T-helper 1 cell treated with Interleukin-12 subunit alpha and Interleukin-12 subunit beta and Interleukin-4 antibody, amounts not matched to agents 30 μg/mL and 1 μg/mL, for 36 hours (primary cell): ENCODE measurements around the gene LOX.

Source experiments
- H3K27ac Mint-ChIP-seq: one replicate; pipeline ENCODE4 v1.8.0; 2021; ENCODE audit warnings: mild to moderate bottlenecking, mixed read lengths
- H3K27me3 Mint-ChIP-seq: one replicate; pipeline ENCODE4 v1.8.0; 2021; ENCODE audit warnings: low read depth, mixed read lengths
- H3K36me3 Mint-ChIP-seq: one replicate; pipeline ENCODE4 v1.8.0; 2021; ENCODE audit warnings: low read depth, mixed read lengths
- H3K4me1 Mint-ChIP-seq: one replicate; pipeline ENCODE4 v1.8.0; 2021; ENCODE audit warnings: low read depth, mixed read lengths
- H3K4me3 Mint-ChIP-seq: one replicate; pipeline ENCODE4 v1.8.0; 2021; ENCODE audit warnings: mild to moderate bottlenecking, moderate library complexity, mixed read lengths
- H3K9me3 Mint-ChIP-seq: one replicate; pipeline ENCODE4 v1.8.0; 2021; ENCODE audit warnings: mixed read lengths

Gene LOX

DNA sequence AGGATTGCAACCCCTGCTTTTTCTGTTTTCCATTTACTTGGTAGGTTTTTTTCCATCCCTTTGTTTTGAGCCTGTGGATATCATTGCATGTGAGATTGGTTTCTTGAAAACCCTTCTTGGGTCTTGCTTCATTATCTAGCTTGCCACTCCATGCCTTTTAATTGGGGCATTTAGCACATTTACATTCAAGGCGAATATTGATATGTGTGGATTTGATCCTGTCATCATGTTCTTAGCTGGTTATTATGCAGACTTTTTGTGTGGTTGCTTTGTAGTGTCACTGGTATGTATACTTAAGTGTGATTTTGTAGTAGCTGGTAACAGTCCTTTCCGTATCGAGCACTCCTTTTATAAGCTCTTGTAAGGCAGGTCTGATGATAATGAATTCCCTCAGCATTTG lies 26.5 kb downstream of the LOX start:
- no peaks in the 10 kb centered on the region for H3K9me3 Mint-ChIP-seq
- no peaks in the 10 kb centered on the region for H3K4me1 Mint-ChIP-seq
- no peaks in the 10 kb centered on the region for H3K36me3 Mint-ChIP-seq
- H3K4me3 Mint-ChIP-seq: no peak overlapping the region
- no peaks in the 10 kb centered on the region for H3K27me3 Mint-ChIP-seq
- no peak overlapping the region for H3K27ac Mint-ChIP-seq

DNA sequence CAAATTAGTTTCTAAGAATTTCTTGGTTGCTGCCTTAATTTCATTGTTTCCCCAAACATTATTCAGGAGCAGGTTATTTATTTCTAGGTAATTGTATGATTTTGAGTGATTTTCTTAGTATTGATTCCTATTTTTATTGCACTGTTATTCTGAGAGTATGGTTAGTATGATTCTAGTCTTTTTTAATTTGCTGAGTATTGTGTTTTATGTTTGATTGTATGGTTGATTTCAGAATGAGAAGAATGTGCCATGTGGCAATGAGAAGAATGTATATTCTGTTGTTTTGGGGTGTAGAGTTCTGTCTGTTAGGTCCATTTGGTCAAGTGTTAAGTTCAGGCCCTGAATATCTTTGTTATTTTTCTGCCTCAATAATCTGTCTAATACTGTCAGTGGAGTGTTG lies 27.1 kb downstream of the LOX start:
- no peak overlapping the region for H3K27ac Mint-ChIP-seq
- H3K4me3 Mint-ChIP-seq: no peak overlapping the region

DNA sequence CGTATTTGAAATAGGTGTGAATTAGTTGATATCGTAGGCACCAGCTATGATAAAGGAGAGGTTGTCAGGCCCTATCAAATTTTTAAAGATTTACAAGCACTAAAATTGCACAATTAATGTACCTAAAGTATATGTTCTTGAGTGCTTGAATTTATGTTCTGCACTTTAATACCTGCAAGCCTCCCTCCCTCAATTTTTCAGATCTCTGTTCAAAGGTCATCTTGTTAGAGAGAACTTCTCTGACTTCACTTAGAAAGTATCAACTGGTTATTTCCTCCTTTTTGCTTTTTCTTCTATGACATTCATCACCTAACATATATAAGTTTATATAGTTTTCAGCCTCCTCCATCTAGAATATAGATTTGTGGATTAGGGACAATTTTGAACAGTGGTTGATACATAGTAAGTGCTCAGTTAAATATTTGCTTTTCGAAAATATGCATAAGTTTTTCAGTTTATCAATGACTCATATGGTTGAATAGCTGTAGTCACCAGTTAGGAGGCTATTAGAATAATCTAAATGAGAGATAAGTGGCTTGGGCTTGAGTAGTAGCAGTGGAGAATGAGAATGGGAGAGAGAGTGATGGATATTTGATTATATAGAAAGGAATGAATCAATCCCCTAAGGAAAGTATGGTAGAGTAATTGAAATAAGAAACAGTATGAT lies 37.3 kb downstream of the LOX start:
- no peak overlapping the region for H3K4me3 Mint-ChIP-seq
- no peaks in the 10 kb centered on the region for H3K27me3 Mint-ChIP-seq
- H3K36me3 Mint-ChIP-seq: no peaks in the 10 kb centered on the region
- H3K9me3 Mint-ChIP-seq: no peaks in the 10 kb centered on the region
- no peaks in the 10 kb centered on the region for H3K4me1 Mint-ChIP-seq
- no peak overlapping the region for H3K27ac Mint-ChIP-seq

More for the DNA sequence above, 27.1 kb downstream of the LOX start:
- H3K36me3 Mint-ChIP-seq: no peaks in the 10 kb centered on the region
- no peaks in the 10 kb centered on the region for H3K27me3 Mint-ChIP-seq
- H3K4me1 Mint-ChIP-seq: no peaks in the 10 kb centered on the region
- H3K9me3 Mint-ChIP-seq: no peaks in the 10 kb centered on the region

DNA sequence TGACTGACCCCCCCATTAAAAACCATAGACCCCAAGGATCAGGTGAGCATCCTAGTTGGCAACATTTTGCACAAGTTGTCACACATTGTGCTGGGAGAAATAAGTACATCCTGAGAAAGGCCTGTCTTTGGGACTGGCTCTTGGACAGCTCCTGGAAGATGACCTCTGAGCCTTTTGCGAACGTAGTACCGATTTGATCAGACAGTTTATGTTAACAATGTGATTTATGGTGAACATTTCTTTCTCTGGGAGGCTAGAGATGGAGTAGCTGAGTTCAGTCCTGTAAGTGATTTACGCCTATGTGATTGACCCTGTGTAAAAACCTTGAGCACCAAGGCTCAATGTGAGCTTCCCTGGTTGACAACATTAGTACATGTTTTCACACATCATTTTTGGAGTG lies 41.7 kb downstream of the LOX start:
- H3K27ac Mint-ChIP-seq: no peak overlapping the region
- no peaks in the 10 kb centered on the region for H3K27me3 Mint-ChIP-seq

DNA sequence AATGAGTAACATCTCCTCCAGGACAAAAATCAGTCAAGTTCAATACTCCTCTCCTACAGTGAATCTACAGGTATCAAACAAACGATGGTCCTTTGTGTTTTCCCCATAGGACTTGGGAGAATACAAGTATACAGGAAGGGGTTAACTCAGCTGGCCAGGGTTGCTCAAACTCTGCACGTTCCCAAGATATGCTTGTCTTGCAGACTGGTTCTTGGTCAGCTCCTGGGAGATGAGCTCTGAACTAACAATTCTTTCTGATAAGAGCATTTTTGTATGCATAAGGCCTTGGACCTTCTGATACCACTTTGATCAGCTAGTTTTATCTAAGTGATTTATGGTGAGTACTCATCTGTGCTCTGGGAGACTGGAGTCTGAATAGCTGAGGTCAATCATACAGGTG lies 42.1 kb downstream of the LOX start:
- H3K36me3 Mint-ChIP-seq: peaks cover 4% of the 10 kb centered on the region
- H3K9me3 Mint-ChIP-seq: no peaks in the 10 kb centered on the region
- H3K27ac Mint-ChIP-seq: no peak overlapping the region
- H3K27me3 Mint-ChIP-seq: no peaks in the 10 kb centered on the region
- H3K4me1 Mint-ChIP-seq: no peaks in the 10 kb centered on the region
- H3K4me3 Mint-ChIP-seq: no peak overlapping the region

More for the DNA sequence above, 41.7 kb downstream of the LOX start:
- H3K9me3 Mint-ChIP-seq: no peaks in the 10 kb centered on the region
- H3K4me3 Mint-ChIP-seq: no peak overlapping the region
- H3K36me3 Mint-ChIP-seq: peaks cover 4% of the 10 kb centered on the region
- no peaks in the 10 kb centered on the region for H3K4me1 Mint-ChIP-seq

DNA sequence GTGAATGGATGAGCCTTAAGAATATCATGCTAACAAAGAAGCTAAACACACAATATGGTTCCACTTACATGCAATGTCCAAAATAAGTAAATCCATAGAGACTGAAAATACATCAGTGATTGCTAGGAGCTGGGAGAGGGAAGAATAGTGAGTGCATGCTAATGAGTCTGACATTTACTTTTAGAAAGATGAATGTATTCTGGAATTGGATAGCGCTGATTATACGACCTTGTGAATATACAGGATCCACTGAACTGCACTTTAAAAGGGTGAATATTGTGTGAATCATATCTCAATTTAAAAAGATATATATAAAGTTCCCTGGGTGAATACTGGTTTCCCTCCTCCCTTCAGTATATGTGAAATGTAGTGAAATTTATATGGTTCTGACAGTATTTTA lies 46.2 kb downstream of the LOX start:
- no peaks in the 10 kb centered on the region for H3K9me3 Mint-ChIP-seq
- H3K36me3 Mint-ChIP-seq: peaks cover 8% of the 10 kb centered on the region
- H3K27ac Mint-ChIP-seq: no peak overlapping the region
- H3K4me3 Mint-ChIP-seq: no peak overlapping the region
- H3K27me3 Mint-ChIP-seq: no peaks in the 10 kb centered on the region
- no peaks in the 10 kb centered on the region for H3K4me1 Mint-ChIP-seq

DNA sequence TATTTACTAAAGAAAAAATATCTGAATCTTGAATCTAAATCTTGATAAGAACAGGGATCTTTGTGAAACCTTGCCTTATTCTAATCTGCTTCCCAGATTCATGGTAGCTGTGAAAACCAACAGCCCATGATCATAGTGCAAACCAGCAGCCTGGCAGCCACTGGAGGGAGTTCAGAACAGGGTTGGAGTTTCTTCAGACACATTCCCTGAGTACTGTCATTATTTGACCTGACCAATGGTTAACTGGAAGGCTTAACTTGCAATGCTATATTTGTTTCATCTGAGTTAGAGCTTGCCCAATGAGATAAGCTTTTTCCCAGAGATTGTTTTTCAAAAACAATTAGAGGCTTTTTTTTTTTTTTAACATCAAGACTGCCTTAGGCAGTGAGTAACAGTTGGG lies 47.8 kb downstream of the LOX start:
- no peak overlapping the region for H3K4me3 Mint-ChIP-seq
- no peaks in the 10 kb centered on the region for H3K9me3 Mint-ChIP-seq
- no peak overlapping the region for H3K27ac Mint-ChIP-seq
- H3K4me1 Mint-ChIP-seq: no peaks in the 10 kb centered on the region
- H3K27me3 Mint-ChIP-seq: no peaks in the 10 kb centered on the region
- H3K36me3 Mint-ChIP-seq: peaks cover 14% of the 10 kb centered on the region

DNA sequence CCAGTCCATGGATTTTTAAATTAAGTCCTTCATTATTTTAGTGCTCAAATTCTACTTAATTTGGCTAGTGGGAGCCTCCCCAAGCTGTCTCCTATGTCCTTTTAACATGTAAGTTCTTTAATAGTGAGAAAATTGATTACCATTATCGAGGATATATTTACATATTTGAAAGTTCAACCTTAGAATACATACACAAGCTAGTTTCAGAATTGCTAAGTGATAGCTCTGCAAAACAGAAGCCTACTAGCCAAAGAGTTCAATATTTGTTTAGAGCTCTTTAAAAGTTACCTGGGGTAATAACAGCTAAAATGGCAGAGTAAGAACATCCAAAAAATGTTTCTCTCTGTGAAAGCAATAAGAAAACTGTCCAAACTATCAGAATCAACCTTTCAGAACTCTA lies 48.2 kb downstream of the LOX start:
- Mint-ChIP-seq H3K36me3 (peaks cover 11% of the 10 kb centered on the region), H3K4me1 (no peaks in the 10 kb centered on the region), H3K27me3 (no peaks in the 10 kb centered on the region), H3K27ac (no peak overlapping the region), H3K4me3 (no peak overlapping the region), H3K9me3 (no peaks in the 10 kb centered on the region)

DNA sequence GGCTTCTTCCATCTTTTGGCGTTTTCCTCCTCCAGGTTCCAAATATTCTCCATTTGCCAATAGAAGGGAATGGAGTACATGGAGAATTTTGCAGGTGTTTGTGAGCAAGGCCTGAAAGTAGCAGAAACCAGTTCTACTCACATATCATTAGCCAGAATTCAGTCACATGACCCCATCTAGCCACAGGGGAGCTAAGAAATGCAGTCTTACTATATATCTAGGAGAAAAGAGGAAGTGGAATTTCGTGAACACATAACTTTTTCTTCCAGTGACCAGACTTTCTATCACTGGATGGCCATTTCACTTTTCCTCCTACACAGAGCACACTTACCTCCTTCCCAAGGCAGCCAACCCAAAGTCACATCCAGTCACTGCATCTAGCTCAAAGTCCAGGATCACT lies 55.1 kb downstream of the LOX start:
- H3K27ac Mint-ChIP-seq: no peak overlapping the region
- H3K9me3 Mint-ChIP-seq: no peaks in the 10 kb centered on the region
- H3K4me3 Mint-ChIP-seq: no peak overlapping the region
- no peaks in the 10 kb centered on the region for H3K27me3 Mint-ChIP-seq
- peaks cover 6% of the 10 kb centered on the region for H3K4me1 Mint-ChIP-seq
- H3K36me3 Mint-ChIP-seq: peaks cover 30% of the 10 kb centered on the region

DNA sequence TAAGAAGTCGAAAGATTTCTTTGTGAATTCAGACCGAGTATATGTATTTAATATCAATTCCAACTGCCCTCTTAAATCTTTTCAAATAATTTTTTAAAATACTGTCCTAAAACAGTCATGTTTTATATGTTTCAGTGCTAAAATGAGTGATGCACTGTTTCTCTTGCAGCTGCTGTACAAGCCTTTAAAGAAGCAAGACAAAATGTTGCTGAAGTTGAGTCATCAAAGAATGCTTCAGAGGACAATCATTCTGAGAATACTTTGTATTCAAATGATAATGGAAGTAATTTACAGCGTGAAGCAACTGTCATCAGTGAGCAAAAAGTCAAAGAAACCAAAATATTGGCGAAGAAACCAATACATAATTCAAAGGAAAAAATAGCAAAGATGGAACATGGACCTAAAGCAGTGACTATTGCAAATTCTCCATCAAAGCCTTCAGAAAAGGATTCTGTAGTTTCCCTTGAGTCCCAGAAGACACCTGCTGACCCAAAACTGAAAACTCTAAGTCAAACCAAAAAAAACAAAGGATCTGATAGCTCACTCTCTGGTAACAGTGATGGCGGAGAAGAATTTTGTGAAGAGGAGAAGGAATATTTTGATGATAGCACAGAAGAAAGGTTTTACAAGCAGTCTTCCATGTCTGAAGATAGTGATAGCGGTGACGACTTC lies 58.0 kb downstream of the LOX start:
- Mint-ChIP-seq H3K27me3 (no peaks in the 10 kb centered on the region), H3K9me3 (no peaks in the 10 kb centered on the region), H3K27ac (peak overlapping the region; percentile 27), H3K4me1 (peaks cover 6% of the 10 kb centered on the region), H3K4me3 (peak overlapping the region; percentile 43), H3K36me3 (peaks cover 22% of the 10 kb centered on the region)

DNA sequence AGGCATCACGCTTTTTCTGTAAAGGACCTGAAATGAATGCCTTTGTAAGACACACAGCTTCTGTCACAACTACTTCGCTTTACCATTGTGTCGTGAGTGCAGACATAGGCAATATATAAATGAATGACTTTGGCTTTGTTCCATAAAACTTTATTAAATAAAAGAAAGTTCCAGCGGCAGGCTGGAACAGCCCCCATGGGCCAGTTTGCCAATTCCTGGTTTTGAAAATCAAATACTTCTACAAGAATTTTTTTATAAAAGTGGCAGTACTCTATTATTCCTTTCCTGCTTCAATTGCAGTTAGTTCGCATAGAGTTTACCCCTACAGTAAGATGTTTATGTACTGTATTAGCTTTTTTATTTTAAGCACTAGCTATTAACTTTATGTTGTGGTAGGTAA lies 62.6 kb downstream of the LOX start:
- Mint-ChIP-seq H3K4me3 (no peak overlapping the region), H3K36me3 (peaks cover 5% of the 10 kb centered on the region), H3K4me1 (peaks cover 7% of the 10 kb centered on the region), H3K27ac (no peak overlapping the region), H3K27me3 (no peaks in the 10 kb centered on the region), H3K9me3 (no peaks in the 10 kb centered on the region)

DNA sequence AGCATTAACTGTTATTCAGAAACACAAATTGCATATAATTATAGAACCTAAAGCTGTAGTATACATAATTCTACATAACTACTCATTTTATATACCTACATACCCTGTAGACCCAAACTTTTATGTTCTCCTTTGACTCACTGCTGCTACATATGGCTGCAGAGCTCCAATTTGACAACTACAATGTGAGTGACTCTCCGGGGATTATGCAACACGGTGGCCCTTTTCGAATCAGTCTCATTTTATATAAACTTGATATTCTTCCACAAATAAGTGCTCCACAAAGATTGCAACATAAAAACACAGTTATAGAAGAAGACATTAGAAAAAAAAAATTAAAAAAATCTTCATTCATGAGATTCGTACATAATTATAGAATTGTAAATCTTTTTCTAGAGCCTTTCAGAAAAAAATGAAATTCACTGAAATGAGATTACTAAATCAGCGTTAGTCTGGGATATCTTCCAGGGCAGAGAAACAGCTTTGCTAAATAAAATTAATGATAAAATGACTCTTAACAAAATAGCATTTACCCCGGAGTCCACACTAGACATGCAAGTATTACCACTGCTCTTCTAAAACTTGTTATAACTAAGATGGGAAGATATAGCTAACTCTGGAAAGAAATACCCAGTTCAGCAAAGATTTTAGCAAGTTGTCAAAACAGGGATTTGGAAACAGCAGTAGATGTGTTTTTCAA lies 63.7 kb downstream of the LOX start:
- Mint-ChIP-seq H3K9me3 (no peaks in the 10 kb centered on the region), H3K27me3 (no peaks in the 10 kb centered on the region), H3K4me1 (peaks cover 7% of the 10 kb centered on the region), H3K36me3 (no peaks in the 10 kb centered on the region), H3K27ac (no peak overlapping the region), H3K4me3 (no peak overlapping the region)
